Mammary epithelial cell (primary cell): ENCODE data around the gene KLHL8.

Experiments
- CTCF ChIP-seq, 2 donors: IDR thresholded peaks in 1 of 2; conservative IDR thresholded peaks in 1 of 2; 2 replicates each; pipeline ENCODE4 v1.5.1; 2011 to 2012; ENCODE audit warnings: inconsistent platforms in 2 of 2, low read length in 2 of 2, mild to moderate bottlenecking in 2 of 2, control low read depth in 1 of 2, low read depth in 1 of 2; ENCODE audit not compliant: insufficient read depth in 1 of 2; ENCODE audit errors: extremely low read depth in 1 of 2
- EZH2 ChIP-seq: IDR thresholded peaks from 2 replicates; pipeline ENCODE4 v1.6.1; 2012; ENCODE audit warnings: low read length, inconsistent platforms, borderline replicate concordance

GRCh38 chr4:87196146-87196545 lies 24.3 kb downstream of the KLHL8 start:
- TF ChIP-seq CTCF (conservative IDR thresholded peaks at IDR 0.05 in 1 of 2, IDR thresholded peaks at IDR 0.05 in 1 of 2; ENCODE audit: extremely low read depth in 1 of 2, insufficient read depth in 1 of 2, low read depth in 1 of 2, low read length in 2 of 2) = no peak
- TF ChIP-seq EZH2 = no peak
